SK-N-MC (cell line): ENCODE data around the gene IVNS1ABP.

Experiments used
- DNase-seq: peaks from one replicate; pipeline ENCODE4 v3.0.0-alpha.2; 2011; ENCODE audit warnings: low read depth, low spot score
- H3K27ac ChIP-seq: fragments of 200-600 bp; sonication (generic); 2 replicates; pipeline ENCODE4 v1.5.1; 2016; ENCODE audit warnings: mixed run types
- H3K36me3 ChIP-seq: fragments of 200-600 bp; sonication (generic); 2 replicates; pipeline ENCODE4 v1.6.1; 2017; ENCODE audit warnings: antibody characterized with exemption, low read length, mixed read lengths; ENCODE audit not compliant: insufficient read depth
- H3K4me3 ChIP-seq: fragments of 200-600 bp; sonication (generic); 2 replicates; pipeline ENCODE4 v1.5.1; 2016
- H3K9ac ChIP-seq: fragments of 200-600 bp; sonication (generic); 2 replicates; pipeline ENCODE4 v1.8.0; 2017; ENCODE audit warnings: mixed run types, mixed read lengths; ENCODE audit not compliant: insufficient read length
- H3K9me3 ChIP-seq: fragments of 200-600 bp; sonication (generic); 2 replicates; pipeline ENCODE4 v1.6.1; 2017; ENCODE audit warnings: low read depth, mild to moderate bottlenecking, antibody characterized with exemption, low read length, moderate library complexity, mixed read lengths
- EZH2 ChIP-seq: fragments of 200-600 bp; sonication (generic); IDR thresholded peaks from one replicate; pipeline ENCODE4 v1.6.1; 2017; ENCODE audit warnings: antibody characterized with exemption
- FOXP2 ChIP-seq: optimal IDR thresholded peaks from 2 replicates; pipeline ENCODE3; 2011; ENCODE audit warnings: mild to moderate bottlenecking, moderate library complexity; ENCODE audit not compliant: insufficient read depth; ENCODE audit errors: extremely low read length, control extremely low read depth
- POLR2AphosphoS5 ChIP-seq: IDR thresholded peaks from 2 replicates; pipeline ENCODE4 v1.6.1; 2012; ENCODE audit warnings: mild to moderate bottlenecking, low read depth, low read length, borderline replicate concordance

IVNS1ABP gene

DNA sequence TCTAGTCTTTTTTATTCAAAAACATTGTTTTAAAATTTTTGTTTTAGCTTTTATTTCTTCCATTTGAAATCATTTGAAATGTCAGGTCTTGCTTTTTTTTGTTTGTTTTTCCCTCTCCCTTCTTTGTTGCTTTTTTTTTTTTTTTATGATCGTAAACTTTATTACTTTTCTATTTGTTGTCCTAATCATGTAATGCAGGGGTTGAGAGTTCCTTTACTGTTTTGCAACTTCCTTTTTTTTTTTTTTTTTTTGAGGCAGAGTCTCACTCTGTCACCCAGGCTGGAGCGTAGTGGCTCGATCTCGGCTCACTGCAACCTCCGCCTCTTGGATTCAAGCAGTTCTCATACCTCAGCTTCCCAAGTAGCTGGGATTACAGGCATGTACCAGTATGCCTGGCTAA is 24.8 kb downstream of the IVNS1ABP start:
- DNase-seq, result no peak
- H3K9me3 ChIP-seq, result no peaks in the 10 kb centered on the region
- H3K27ac ChIP-seq, result peak overlapping the region; percentile 27
- H3K36me3 ChIP-seq, result peaks cover 37% of the 10 kb centered on the region
- no peak overlapping the region for H3K9ac ChIP-seq
- TF ChIP-seq POLR2AphosphoS5, result no peak
- TF ChIP-seq FOXP2, result no peak
- TF ChIP-seq EZH2, result no peak
- H3K4me3 ChIP-seq, result no peak overlapping the region

DNA sequence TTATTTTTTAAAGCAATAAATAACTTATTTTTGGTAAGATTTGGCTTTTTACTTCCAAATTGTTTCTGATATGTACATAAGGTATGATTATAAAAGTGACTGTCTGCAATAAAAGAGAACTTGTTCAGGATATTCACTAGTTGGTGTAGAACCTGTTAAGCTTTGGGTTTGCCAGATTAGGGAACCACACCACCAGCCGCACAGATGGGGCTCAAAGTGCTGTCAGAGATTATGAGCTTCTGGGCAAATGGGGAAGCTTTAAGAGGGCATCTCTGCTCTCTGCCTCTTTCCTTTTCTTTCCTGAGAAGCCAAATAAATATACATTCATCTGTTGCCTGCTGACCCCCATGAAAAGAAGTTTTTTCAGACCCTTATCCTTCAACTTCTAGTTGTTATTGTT is 25.4 kb downstream of the IVNS1ABP start:
- Histone ChIP-seq H3K4me3 (no peak overlapping the region), H3K27ac (peak overlapping the region; percentile 27; the same call in 1 of the 2 replicates), H3K9ac (no peak overlapping the region), H3K9me3 (no peaks in the 10 kb centered on the region), H3K36me3 (peaks cover 31% of the 10 kb centered on the region)
- no peak for DNase-seq
- TF ChIP-seq POLR2AphosphoS5, result no peak; the same call in 1 of the 2 replicates
- TF ChIP-seq EZH2, result no peak
- no peak for TF ChIP-seq FOXP2

- Histone ChIP-seq H3K9me3 (no peaks in the 10 kb centered on the region), H3K27ac (peak overlapping the region; percentile 27), H3K9ac (no peak overlapping the region), H3K36me3 (peaks cover 26% of the 10 kb centered on the region), H3K4me3 (no peak overlapping the region)
- TF ChIP-seq EZH2 (no peak), POLR2AphosphoS5 (no peak; the same call in 1 of the 2 replicates), FOXP2 (no peak)
- no peak for DNase-seq
Observed at GRCh38 chr1:185291159-185291558, 25.9 kb downstream of the IVNS1ABP start.

DNA sequence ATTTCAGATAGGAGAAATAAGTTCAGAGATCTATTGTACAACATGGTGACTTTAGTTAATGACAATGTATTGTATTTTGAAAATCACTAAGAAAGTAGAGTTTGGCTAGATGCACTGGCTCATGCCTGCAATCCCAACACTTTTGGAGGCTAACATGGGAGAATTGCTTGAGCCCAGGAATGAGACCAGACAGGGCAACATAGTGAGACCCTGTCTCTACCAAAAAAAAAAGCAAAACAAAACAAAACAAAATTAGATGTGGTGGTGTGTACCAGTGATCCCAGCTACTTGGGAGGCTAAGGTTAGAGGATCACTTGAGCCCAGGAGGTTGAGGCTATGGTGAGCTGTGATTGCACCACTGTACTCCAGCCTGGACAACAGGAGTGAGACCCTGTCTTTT is 27.2 kb downstream of the IVNS1ABP start:
- no peak overlapping the region for H3K4me3 ChIP-seq
- no peak for DNase-seq
- H3K9ac ChIP-seq, result no peak overlapping the region
- peaks cover 13% of the 10 kb centered on the region for H3K36me3 ChIP-seq
- H3K27ac ChIP-seq, result no peak overlapping the region
- no peak for TF ChIP-seq EZH2
- peak; percentile 26; the same call in 1 of the 2 replicates for TF ChIP-seq POLR2AphosphoS5
- no peak for TF ChIP-seq FOXP2
- H3K9me3 ChIP-seq, result no peaks in the 10 kb centered on the region

DNA sequence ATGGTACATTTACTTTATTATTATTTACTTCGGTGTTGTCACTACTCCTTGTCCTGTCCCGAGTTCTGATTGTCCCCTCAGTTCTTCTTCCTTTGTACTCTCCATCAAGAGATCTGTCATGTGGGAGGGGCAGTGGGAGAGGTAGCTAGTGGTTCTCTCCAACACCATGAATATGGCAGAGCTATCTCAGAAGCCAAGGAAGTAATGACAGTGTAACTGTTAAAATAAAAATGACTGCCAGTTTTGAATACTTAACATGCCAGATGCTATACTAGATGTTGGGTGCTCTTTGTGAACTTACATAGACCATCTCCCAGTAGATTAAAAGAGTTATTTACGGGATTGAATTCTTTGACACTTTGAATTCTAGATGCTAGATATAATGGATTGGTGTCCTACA is 28.6 kb downstream of the IVNS1ABP start:
- Histone ChIP-seq H3K9me3 (no peaks in the 10 kb centered on the region), H3K36me3 (no peaks in the 10 kb centered on the region), H3K9ac (no peak overlapping the region), H3K27ac (no peak overlapping the region), H3K4me3 (no peak overlapping the region)
- DNase-seq, result no peak
- TF ChIP-seq POLR2AphosphoS5, result no peak
- no peak for TF ChIP-seq FOXP2
- no peak for TF ChIP-seq EZH2

DNA sequence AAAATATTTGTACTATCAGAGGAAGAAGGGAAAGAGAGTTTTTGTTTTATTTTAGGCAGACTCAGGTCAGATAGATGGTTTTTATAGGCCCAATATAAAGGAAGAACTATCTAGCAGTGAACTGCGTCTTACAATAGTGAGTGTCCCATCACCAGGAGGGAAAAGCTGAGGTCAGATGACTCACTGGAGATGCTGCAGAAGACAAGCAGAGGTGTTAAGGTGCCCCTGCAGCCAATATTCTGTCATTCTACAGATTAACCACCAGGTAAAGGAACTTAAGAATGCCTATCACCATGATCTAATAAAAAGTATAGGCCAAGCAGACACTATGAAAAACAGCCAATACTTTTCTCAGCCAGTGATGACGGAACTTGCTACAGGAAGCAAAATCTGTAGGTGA is 29.6 kb downstream of the IVNS1ABP start:
- Histone ChIP-seq H3K27ac (no peak overlapping the region), H3K9ac (no peak overlapping the region), H3K36me3 (no peaks in the 10 kb centered on the region), H3K9me3 (no peaks in the 10 kb centered on the region), H3K4me3 (no peak overlapping the region)
- DNase-seq, result no peak
- TF ChIP-seq FOXP2, result no peak
- no peak for TF ChIP-seq POLR2AphosphoS5
- no peak for TF ChIP-seq EZH2

DNA sequence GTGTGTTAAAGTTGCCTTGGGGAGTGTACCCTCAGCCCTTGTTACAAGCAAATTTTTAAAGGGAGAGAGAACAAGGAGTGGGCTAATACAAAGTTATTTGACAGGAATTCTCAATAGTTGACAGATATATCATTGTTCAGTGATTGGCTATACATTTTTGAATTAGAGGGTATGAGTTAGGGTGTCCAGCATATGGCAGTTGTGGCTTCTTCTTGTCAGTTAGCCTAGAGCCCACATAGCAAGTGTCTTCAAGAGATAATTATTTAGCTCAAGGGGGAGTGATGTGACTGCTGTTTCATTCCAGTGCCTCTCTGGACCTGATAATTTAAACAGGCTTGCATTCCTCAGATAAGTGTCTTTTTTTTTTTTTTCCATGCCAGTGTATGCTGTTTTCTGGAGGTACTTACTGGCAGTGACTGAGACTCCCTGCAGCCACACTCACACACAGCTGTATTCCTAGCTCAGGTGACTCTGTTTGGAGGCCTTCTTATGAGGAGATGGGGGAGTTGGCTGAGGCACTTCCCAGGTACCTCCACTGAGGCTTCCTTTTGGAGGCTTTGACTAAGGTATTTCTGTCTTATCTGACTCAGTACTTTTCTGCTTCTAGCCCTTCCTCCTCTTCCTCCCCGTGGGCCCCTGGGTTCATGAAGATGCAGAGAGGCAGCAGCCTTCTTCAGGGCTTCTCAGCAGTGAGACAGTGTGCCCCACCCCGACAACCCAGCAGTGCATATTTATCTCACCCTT is 32.3 kb downstream of the IVNS1ABP start:
- H3K36me3 ChIP-seq, result no peaks in the 10 kb centered on the region
- no peaks in the 10 kb centered on the region for H3K9me3 ChIP-seq
- TF ChIP-seq FOXP2 (no peak), EZH2 (no peak)
- no peak for DNase-seq
- no peak overlapping the region for H3K4me3 ChIP-seq
- H3K27ac ChIP-seq, result peak overlapping the region; percentile 33; the same call in 1 of the 2 replicates
- no peak overlapping the region for H3K9ac ChIP-seq

DNA sequence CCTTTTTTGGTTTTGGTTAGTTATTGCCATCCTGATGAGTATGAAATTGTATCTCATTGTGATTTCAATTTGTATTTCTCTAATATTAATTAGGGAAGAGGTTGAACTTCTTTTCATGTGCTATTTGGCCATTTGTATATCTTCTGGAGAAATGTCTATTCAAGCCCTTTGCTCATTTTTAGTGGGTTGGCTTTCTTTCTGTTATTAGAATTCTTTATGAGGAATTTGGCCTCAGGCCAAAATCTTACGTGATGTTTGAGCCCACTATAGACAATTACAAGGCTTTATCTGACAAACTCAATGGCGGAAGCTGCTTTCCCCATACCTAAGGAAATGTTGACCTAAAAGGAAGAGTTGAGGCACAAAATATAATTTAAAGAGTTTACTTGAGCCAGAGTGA is 32.9 kb downstream of the IVNS1ABP start:
- TF ChIP-seq EZH2, result no peak
- no peak for TF ChIP-seq FOXP2
- TF ChIP-seq POLR2AphosphoS5, result no peak
- H3K9me3 ChIP-seq, result no peaks in the 10 kb centered on the region
- no peaks in the 10 kb centered on the region for H3K36me3 ChIP-seq
- DNase-seq, result no peak
- peak overlapping the region; percentile 33; the same call in 1 of the 2 replicates for H3K27ac ChIP-seq
- no peak overlapping the region for H3K4me3 ChIP-seq
- H3K9ac ChIP-seq, result no peak overlapping the region

DNA sequence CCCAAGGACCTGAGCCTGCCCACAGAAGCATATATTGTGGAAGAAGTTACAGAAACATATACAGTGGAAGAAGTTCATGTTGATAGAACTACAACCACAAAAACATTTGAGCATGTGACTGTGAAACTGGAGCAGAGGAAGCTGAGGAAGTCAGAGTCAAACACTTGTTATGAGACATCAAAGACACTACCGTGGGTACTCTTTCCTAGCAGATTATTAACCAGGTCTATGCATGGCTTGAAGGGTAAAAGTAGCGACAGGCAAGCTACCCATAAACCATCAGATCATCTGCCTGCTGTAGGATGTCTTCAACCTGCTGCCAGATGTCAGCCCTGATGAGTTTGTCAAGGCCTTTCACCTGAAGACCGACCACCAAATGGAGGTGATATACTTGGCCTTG is 35.8 kb downstream of the IVNS1ABP start:
- Histone ChIP-seq H3K27ac (no peak overlapping the region), H3K36me3 (no peaks in the 10 kb centered on the region), H3K4me3 (no peak overlapping the region), H3K9ac (no peak overlapping the region), H3K9me3 (no peaks in the 10 kb centered on the region; the same call in 1 of the 2 replicates)
- DNase-seq, result no peak
- TF ChIP-seq FOXP2, result no peak
- TF ChIP-seq POLR2AphosphoS5, result no peak
- no peak for TF ChIP-seq EZH2
